GM23338 (cell line): ENCODE results near the gene TPM3. TPM values are rescaled to one million over a fixed set of nuclear protein-coding genes. Genes with fewer than 3 reads are reported as not detected.

Experiments used
- ATAC-seq: fragments of 200-7000 bp; cut with Tn5 transposase; 3 replicates; pipeline ENCODE4 v1.9.1; 2020
- DNase-seq: peaks from one replicate; pipeline ENCODE4 v3.0.0-alpha.2; 2015; ENCODE audit warnings: low spot score
- H2AFZ ChIP-seq: fragments of 200-600 bp; sonication (generic); 2 replicates; pipeline ENCODE4 v1.8.0; 2016; ENCODE audit warnings: antibody characterized with exemption, mild to moderate bottlenecking, moderate library complexity
- H3F3A ChIP-seq: fragments of 200-600 bp; sonication (generic); replicated peaks from 2 replicates; pipeline ENCODE4 v1.8.0; 2017; ENCODE audit warnings: antibody characterized with exemption, mixed run types, low read depth
- H3K27ac ChIP-seq: fragments of 200-600 bp; sonication (generic); 2 replicates; pipeline ENCODE4 v1.6.1; 2016; ENCODE audit warnings: low read depth
- H3K27me3 ChIP-seq: fragments of 200-600 bp; sonication (generic); 2 replicates; pipeline ENCODE4 v1.8.0; 2016; ENCODE audit warnings: mild to moderate bottlenecking, mixed run types, moderate library complexity; ENCODE audit not compliant: insufficient read depth
- H3K36me3 ChIP-seq: fragments of 200-600 bp; sonication (generic); 2 replicates; pipeline ENCODE4 v1.8.0; 2016; ENCODE audit warnings: mild to moderate bottlenecking; ENCODE audit not compliant: insufficient read depth
- H3K4me1 ChIP-seq: fragments of 200-600 bp; sonication (generic); 2 replicates; pipeline ENCODE4 v1.8.0; 2016; ENCODE audit warnings: mild to moderate bottlenecking, moderate library complexity; ENCODE audit not compliant: insufficient read depth
- H3K4me2 ChIP-seq: fragments of 200-600 bp; sonication (generic); 2 replicates; pipeline ENCODE4 v1.7.1; 2017; ENCODE audit warnings: mixed run types
- H3K4me3 ChIP-seq: fragments of 200-600 bp; sonication (generic); 2 replicates; pipeline ENCODE4 v1.6.1; 2016; ENCODE audit warnings: mixed run types
- H3K79me2 ChIP-seq: fragments of 200-600 bp; sonication (generic); replicated peaks from 2 replicates; pipeline ENCODE4 v1.8.0; 2017; ENCODE audit warnings: mild to moderate bottlenecking; ENCODE audit not compliant: insufficient read depth
- H3K9me2 ChIP-seq: fragments of 200-600 bp; sonication (generic); 2 replicates; pipeline ENCODE4 v1.8.0; 2017; ENCODE audit not compliant: insufficient read depth
- H4K20me1 ChIP-seq: fragments of 200-600 bp; sonication (generic); replicated peaks from 2 replicates; pipeline ENCODE4 v1.8.0; 2017; ENCODE audit warnings: mild to moderate bottlenecking; ENCODE audit not compliant: insufficient read depth
- H3K27ac Mint-ChIP-seq: 2 replicates; pipeline ENCODE4 v1.8.0; 2020; ENCODE audit warnings: inconsistent platforms, mild to moderate bottlenecking, moderate library complexity, mixed read lengths
- H3K27me3 Mint-ChIP-seq: 3 replicates; pipeline ENCODE4 v1.8.0; 2022; ENCODE audit warnings: low read depth, mild to moderate bottlenecking, moderate library complexity, mixed read lengths, inconsistent platforms; ENCODE audit not compliant: insufficient read depth, poor library complexity
- H3K36me3 Mint-ChIP-seq: 3 replicates; pipeline ENCODE4 v1.8.0; 2021; ENCODE audit warnings: low read depth, mild to moderate bottlenecking, inconsistent platforms, moderate library complexity, mixed read lengths
- H3K4me1 Mint-ChIP-seq: 3 replicates; pipeline ENCODE4 v1.8.0; 2020; ENCODE audit warnings: mild to moderate bottlenecking, inconsistent platforms, mixed read lengths
- H3K4me3 Mint-ChIP-seq: 3 replicates; pipeline ENCODE4 v1.8.0; 2021; ENCODE audit warnings: moderate library complexity, mild to moderate bottlenecking, inconsistent platforms, mixed read lengths
- H3K9me3 Mint-ChIP-seq: 3 replicates; pipeline ENCODE4 v1.8.0; 2020; ENCODE audit warnings: moderate library complexity, mild to moderate bottlenecking, inconsistent platforms, mixed read lengths
- CREB1 ChIP-seq: fragments of 250-450 bp; sonication (Bioruptor Pico); IDR thresholded peaks from 2 replicates; pipeline ENCODE4 v1.5.0; 2020; ENCODE audit warnings: low read depth, mild to moderate bottlenecking, moderate library complexity
- CTCF ChIP-seq, 2 experiments: fragments of 200-600 bp in 1 of 2; sonication (generic) in 1 of 2; conservative IDR thresholded peaks; 2 replicates each; pipeline versions ENCODE4 v1.5.1 to v1.6.1; 2016 to 2017; ENCODE audit warnings: antibody characterized with exemption in 2 of 2, low read depth in 2 of 2, mild to moderate bottlenecking in 2 of 2, moderate library complexity in 1 of 2
- EZH2phosphoT487 ChIP-seq: fragments of 200-600 bp; sonication (generic); IDR thresholded peaks from one replicate; pipeline ENCODE4 v1.8.1; 2018; ENCODE audit warnings: antibody characterized with exemption; ENCODE audit not compliant: unreplicated experiment
- JUNB ChIP-seq: IDR thresholded peaks from one replicate; pipeline ENCODE4 v1.6.1; 2016; ENCODE audit warnings: antibody characterized with exemption; ENCODE audit not compliant: unreplicated experiment
- POLR2AphosphoS5 ChIP-seq: IDR thresholded peaks from 2 replicates; pipeline ENCODE4 v1.6.1; 2016; ENCODE audit warnings: antibody characterized with exemption, low read depth
- STAT1 ChIP-seq: IDR thresholded peaks from one replicate; pipeline ENCODE4 v1.6.1; 2016; ENCODE audit warnings: antibody characterized with exemption; ENCODE audit not compliant: unreplicated experiment
- ZNF114 ChIP-seq: fragments of 250-450 bp; sonication (Bioruptor Pico); IDR thresholded peaks from 2 replicates; pipeline ENCODE4 v1.5.0; 2020; ENCODE audit warnings: mild to moderate bottlenecking, moderate library complexity
- ZNF331 ChIP-seq: fragments of 250-450 bp; sonication (Bioruptor Pico); IDR thresholded peaks from 2 replicates; pipeline ENCODE4 v1.5.0; 2020; ENCODE audit warnings: low read depth, mild to moderate bottlenecking, moderate library complexity
- ZNF462 ChIP-seq: fragments of 250-450 bp; sonication (Bioruptor Pico); IDR thresholded peaks from 2 replicates; pipeline ENCODE4 v1.5.0; 2020; ENCODE audit warnings: mild to moderate bottlenecking, moderate library complexity
- polyA plus RNA-seq: library from polyadenylated mRNA; unstranded; fragments of >200 nt; fragmentation: Nextera tagmentation; extraction: Ambion mirVana; gene quantifications from 2 replicates; pipeline ENCODE4 v1.2.1, GENCODE V29; 2016
- total RNA-seq: library from RNA; depleted of rRNA; stranded (reverse); fragments of >200 nt; shearing (Covaris generic); gene quantifications from 2 replicates; pipeline ENCODE4 v1.2.3, GENCODE V29; 2014

The TPM3 gene
- total and polyA plus RNA-seq, 2 experiments from 2014 or later = 544 to 747 TPM

GRCh38 chr1:154133256-154133655 is 58.6 kb downstream of the TPM3 start (continued):
- TF ChIP-seq ZNF462 (CRISPR knock-in tag) (no peak), ZNF114 (no peak), JUNB (no peak), CREB1 (no peak), EZH2phosphoT487 (no peak), STAT1 (no peak), ZNF331 (no peak), POLR2AphosphoS5 (no peak)

- no peak overlapping the region for H3K4me2 ChIP-seq
- no peaks in the 10 kb centered on the region for H3K9me3 Mint-ChIP-seq
- H3K27me3 Mint-ChIP-seq = no peaks in the 10 kb centered on the region
- TF ChIP-seq STAT1 (no peak), CTCF (conservative IDR thresholded peaks at IDR 0.05; ENCODE audit: low read depth in 2 of 2) (no peak), ZNF462 (CRISPR knock-in tag) (no peak)
These were observed 62.4 kb downstream of the TPM3 start for GRCh38 chr1:154129391-154129970.

More at GRCh38 chr1:154129391-154129970, 62.4 kb downstream of the TPM3 start:
- no peak overlapping the region for H3K27ac Mint-ChIP-seq
- ATAC-seq (no peak), DNase-seq (no peak)
- Histone ChIP-seq H3K9me2 (no peaks in the 10 kb centered on the region), H2AFZ (no peak overlapping the region), H3K79me2 (no peaks in the 10 kb centered on the region), H3K4me1 (no peaks in the 10 kb centered on the region), H3F3A (no peaks in the 10 kb centered on the region), H3K4me3 (no peak overlapping the region), H3K36me3 (no peaks in the 10 kb centered on the region), H4K20me1 (no peaks in the 10 kb centered on the region), H3K27ac (no peak overlapping the region), H3K27me3 (no peaks in the 10 kb centered on the region)
- H3K36me3 Mint-ChIP-seq = no peaks in the 10 kb centered on the region
- H3K4me1 Mint-ChIP-seq = no peaks in the 10 kb centered on the region
- H3K4me3 Mint-ChIP-seq = no peak overlapping the region
